B cell (primary cell): ENCODE data around the gene RELB.

Experiments used
- EZH2 ChIP-seq: IDR thresholded peaks from 2 replicates; pipeline ENCODE4 v1.6.1; 2012; ENCODE audit warnings: borderline replicate concordance, low read depth, mild to moderate bottlenecking, moderate library complexity, low read length; ENCODE audit not compliant: insufficient read depth, poor library complexity, severe bottlenecking
- TF ChIP-seq, protein P1 (sequence below): fragments of 200-600 bp; IDR thresholded peaks from one replicate; pipeline ENCODE4 v1.8.0; 2022; ENCODE audit warnings: antibody characterized with exemption, mild to moderate bottlenecking

DNA sequence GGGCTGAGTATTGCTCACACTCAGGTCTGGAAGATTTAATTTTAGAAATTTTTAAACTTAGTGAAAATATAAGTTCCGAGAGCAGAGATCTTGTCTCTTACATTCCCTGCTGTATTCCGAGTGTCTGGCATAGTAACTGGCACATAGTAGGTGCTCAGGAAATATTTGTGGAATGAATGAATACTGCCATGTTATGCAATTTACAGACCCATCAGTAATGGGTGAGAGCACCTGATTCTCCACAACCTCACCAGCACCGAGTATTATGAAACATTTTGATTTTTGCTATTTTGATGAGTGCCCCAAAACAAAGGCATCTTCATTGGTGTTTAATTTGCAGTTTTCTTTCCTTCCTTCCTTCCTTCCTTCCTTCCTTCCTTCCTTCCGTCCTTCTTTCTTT is 21.8 kb downstream of the RELB start:
- no peak for TF ChIP-seq EZH2
- TF ChIP-seq, protein P1, sequence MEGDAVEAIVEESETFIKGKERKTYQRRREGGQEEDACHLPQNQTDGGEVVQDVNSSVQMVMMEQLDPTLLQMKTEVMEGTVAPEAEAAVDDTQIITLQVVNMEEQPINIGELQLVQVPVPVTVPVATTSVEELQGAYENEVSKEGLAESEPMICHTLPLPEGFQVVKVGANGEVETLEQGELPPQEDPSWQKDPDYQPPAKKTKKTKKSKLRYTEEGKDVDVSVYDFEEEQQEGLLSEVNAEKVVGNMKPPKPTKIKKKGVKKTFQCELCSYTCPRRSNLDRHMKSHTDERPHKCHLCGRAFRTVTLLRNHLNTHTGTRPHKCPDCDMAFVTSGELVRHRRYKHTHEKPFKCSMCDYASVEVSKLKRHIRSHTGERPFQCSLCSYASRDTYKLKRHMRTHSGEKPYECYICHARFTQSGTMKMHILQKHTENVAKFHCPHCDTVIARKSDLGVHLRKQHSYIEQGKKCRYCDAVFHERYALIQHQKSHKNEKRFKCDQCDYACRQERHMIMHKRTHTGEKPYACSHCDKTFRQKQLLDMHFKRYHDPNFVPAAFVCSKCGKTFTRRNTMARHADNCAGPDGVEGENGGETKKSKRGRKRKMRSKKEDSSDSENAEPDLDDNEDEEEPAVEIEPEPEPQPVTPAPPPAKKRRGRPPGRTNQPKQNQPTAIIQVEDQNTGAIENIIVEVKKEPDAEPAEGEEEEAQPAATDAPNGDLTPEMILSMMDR: no peak
